HG03175 (cell line): Measurements from ENCODE around the gene DPP7.
"Not testable (repeated sequence)": the region's sequence is repeated elsewhere in the genome, so short reads cannot be mapped to it uniquely, and the experiment has no call there.

Source experiments
- ATAC-seq: cut with Tn5 transposase; IDR thresholded peaks from one replicate; pipeline ENCODE4 v1.9.1; 2021; ENCODE audit warnings: mild to moderate bottlenecking, moderate library complexity; ENCODE audit not compliant: unreplicated experiment

The DPP7 gene

GRCh38 chr9:137148242-137148641, 33.7 kb upstream of the DPP7 start:
- no peak for ATAC-seq

DNA sequence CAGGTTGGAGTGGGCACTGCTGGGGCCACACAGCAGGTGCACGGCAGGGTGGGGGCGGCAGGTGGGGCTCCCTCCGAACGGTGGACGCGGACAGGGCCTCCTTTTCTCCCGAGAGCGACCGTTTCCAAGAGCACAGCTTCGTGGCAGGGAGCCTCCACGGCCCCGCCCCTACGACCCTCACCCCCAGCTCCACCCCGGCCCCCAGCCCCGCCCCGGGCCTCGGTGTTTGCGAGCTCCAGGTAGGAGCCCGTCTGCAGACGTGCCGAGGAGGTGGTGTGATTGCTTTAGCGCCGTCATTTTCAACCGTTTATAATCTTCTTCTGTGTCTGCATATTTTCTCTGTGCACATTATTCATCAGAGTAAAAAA, 33.2 kb upstream of the DPP7 start:
- ATAC-seq: no peak

DNA sequence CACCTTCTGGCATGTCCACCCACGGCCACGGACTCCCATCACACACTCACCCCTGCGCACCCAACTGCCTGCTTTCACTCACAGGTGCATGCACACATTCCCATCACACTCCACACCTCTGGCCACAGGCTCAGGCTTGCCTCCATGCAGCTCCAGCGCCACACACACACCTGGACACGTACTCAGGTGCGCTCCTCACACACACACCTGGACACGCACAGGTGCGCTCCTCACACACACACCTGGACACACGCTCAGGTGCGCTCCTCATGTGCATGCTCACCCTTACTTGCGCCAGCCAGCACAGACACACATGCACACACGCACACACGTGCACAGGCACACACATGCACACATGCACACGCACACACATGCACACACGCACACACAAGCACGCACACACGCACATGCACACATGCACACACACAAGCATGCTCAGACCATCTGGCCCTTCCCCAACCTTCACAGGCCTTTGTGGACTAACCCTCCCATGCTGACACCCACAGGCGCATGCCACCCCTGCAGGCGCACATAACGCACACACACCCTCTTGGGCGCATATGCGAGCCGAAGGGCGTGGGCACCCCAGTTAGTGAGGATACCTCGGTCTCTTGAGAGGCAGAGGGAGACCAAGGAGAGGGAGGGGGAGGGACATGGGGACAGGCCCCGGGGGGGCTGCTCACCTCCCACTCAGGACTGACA, 32.7 kb upstream of the DPP7 start:
- ATAC-seq: no peak

DNA sequence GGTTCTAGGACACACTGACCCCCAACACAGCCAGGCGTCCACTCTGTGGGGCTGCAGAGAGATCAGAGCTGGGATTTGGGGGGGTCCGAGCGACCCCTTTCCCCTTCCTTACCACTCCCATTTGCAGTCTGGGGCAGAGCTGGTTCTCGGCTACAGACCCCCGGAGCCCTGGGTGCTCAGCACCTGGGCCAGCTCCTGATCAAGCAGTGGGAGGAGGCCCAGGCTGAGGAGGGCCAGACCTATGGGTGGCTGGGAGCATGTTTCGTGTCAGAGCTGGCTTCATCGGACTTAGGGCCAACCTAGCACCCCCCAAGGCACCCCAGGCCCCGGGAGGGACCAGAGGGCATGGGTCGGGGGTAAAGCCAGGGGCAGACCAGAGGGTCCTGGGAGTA, 32.0 kb upstream of the DPP7 start:
- ATAC-seq: no peak

DNA sequence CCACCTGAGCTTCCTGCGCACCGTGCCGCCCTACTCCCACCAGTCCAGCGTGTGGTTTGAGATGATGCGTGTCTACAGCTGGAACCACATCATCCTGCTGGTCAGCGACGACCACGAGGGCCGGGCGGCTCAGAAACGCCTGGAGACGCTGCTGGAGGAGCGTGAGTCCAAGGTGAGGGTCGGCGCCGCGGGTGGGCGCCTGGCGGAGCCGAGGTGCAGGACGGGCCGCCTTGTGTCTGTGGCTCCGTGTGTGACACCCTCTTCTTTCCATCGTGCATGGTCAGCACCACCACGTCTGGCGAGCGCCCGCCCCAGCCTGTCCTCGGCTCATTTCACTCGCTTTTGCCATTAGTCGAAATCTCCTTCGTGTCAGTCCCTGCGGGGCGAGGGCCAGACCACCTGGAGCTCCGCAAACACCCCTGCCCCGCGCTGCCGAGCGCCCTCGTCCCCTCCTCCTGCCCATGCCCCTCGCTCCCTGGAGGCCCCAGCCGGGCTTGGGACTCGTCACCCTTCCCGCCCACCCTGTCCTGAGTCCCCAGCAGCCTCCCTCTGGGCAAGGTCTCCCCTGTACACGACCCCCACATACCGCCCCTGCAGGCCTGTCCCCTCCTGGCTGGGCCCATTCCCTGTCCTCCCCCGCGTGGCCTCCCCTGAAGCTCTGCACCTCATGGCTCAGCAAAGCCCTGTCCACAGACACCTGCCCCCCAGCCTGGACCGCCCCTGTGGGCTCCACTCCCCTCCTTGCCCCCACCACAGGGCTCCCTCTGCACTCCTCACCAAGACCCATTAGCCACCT, 31.4 kb upstream of the DPP7 start:
- no peak for ATAC-seq

DNA sequence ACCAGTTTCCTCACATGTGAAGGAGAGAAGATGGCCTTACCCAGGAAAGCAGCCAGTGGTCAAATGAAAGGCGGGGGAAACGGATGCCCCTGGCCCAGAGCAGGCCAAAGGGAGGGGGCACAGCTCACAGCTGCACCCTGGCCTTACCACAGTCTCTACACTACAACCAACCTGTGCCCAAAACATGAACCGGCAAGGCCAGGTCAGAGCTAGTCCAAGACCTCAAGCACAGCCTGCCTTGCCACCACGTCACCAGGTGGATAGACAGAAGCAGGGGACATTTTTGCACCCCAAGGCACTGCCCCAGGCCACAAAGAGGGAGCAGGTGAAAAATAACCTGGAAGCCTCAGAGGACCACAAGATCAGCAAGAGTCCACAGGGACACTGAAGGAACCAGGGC, 28.9 kb upstream of the DPP7 start:
- ATAC-seq: no peak

- no peak for ATAC-seq
These were observed 27.7 kb upstream of the DPP7 start for GRCh38 chr9:137141976-137142936.

- ATAC-seq: no peak
These were observed 26.7 kb upstream of the DPP7 start for GRCh38 chr9:137141050-137141810.

DNA sequence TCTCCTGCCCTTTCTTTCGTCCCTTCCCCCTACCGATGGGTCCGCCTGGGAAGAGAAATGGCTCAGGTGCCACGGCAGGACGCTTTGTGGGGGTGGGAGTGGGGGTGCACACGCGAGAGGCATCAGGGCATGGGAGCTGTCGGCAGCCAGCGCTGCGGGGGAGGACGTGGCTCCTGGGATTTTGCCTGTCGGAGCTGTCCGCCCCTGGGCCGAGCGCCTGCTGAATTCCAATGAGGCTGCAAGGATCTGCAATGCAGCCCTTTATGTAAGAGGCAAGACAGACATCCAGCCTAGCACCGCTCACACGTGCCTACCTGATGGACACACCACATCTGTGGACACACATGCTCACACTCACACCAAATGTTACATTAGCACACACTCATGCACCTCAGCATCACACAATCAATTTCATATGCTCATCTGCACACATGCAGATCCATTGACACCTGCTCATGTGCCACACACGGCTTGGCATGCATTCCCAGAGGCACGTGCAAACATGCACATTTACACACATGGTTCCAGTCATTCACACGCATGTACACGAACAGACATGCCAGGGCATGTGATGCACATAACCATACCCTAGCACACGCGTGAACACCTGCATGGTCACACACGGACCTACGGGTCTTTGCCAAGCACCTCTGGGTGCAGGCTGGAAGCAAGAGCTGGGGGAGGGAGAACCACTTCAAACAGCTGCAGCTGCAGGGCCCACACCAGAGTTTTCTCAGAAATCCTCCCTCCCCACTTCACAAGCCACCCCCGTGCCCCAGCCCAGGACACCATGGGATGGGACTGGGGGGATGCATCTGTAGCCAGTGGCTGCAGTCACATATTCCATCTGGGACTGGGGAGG, 25.8 kb upstream of the DPP7 start:
- no peak for ATAC-seq

DNA sequence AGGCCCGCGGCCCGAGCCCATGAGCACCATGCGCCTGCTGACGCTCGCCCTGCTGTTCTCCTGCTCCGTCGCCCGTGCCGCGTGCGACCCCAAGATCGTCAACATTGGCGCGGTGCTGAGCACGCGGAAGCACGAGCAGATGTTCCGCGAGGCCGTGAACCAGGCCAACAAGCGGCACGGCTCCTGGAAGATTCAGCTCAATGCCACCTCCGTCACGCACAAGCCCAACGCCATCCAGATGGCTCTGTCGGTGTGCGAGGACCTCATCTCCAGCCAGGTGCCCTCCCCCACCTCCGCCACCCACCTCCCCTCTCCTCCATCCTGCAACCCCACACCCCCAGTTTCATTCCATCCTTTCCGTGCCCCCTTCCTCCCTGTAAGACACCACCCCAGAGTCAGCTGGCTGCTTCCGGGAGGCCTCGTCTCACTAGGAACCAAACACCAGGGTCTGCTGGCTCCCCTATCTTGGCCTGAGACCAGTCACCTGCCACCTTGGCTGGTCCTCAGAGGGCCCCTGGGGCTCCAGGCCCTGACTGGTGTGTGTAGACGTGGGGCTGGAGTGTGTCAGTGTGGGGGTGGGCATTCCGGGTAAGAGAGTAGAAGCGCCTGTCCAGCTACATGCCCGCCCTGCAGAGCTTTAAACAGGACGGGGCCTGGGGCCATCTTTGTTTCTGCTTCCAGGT, 25.1 kb upstream of the DPP7 start:
- no peak for ATAC-seq

DNA sequence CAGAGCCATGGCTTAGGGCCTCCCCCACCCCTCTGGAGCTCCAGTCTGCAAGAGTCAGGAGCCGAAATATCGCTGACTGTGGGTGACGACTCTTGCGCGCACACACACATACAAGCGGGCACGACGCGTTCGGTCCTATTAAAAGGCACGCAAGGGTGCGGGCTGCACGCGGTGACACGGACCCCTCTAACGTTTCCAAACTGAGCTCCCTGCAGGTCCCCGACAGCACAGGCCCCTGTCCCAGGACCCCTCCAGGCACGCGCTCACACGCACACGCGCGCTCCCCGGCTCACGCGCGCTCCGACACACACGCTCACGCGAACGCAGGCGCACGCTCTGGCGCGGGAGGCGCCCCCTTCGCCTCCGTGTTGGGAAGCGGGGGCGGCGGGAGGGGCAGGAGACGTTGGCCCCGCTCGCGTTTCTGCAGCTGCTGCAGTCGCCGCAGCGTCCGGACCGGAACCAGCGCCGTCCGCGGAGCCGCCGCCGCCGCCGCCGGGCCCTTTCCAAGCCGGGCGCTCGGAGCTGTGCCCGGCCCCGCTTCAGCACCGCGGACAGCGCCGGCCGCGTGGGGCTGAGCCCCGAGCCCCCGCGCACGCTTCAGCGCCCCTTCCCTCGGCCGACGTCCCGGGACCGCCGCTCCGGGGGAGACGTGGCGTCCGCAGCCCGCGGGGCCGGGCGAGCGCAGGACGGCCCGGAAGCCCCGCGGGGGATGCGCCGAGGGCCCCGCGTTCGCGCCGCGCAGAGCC, 24.4 kb upstream of the DPP7 start, which contains the start of gene GRIN1:
Gene GRIN1, plus strand, starts transcription at position 433 of the 746 bp plus-strand sequence. CDS start 333 bp downstream, outside the sequence.
- ATAC-seq: no peak

- no peak for ATAC-seq
These were observed 23.7 kb upstream of the DPP7 start for GRCh38 chr9:137138058-137138721.

DNA sequence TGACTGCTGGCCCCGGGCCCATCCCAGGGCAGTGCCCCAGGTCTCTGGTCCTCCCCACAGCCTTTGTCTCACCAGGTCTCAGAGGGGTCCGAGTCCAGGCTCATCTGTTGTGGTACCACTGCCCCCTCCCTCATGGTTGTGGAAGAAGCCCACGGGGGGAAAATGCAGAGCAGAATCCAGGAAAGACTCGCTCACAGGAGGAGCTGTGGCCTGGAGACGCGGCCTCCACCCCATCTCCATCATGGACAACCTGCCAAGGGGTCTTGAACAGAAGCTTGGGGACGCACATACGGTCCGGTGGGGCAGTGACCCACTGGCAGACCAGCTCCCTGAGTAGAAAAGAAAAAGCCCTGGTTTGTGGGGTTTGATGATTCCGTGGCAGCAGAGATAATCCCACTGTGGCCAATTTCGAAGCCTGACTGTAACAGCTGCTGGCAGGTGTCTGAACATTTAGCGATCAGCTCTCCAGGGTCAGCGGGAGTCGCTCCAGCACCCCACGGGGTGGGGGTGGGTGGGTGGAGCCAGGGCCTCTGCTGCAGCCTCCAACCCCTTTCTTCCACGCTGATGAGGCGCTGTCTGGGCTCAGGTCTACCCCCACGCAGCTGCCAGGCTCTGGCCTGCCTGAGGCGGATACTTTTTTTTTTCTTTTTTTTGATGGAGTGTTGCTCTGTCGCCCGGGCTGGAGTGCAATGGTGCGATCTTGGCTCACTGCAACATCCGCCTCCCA, 22.5 kb upstream of the DPP7 start:
- ATAC-seq: no peak

- ATAC-seq: no peak
These were observed 21.8 kb upstream of the DPP7 start for GRCh38 chr9:137136261-137136880.

GRCh38 chr9:137135154-137135553, 20.6 kb upstream of the DPP7 start:
- ATAC-seq: not testable (repeated sequence)

DNA sequence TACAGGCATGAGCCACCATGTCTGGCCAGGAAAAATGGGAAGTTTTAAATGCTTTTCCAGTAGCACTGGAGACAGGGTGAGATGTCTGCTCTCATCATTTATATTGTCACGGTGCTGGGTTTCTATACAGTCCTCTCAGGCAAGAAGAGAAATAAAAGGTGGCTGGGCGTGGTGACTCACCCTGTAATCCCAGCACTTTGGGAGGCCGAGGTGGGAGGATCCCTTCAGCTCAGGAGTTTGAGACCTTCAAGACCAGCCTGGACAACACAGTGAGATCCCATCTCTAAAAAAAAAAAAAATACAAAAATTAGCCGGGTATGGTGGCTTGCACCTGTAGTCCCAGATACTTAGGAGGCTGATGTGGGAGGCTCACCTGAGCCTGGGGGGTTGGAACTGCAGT, 19.7 kb upstream of the DPP7 start:
- no peak for ATAC-seq
